GM23248 (cell line): Measurements from ENCODE around the gene IQSEC1. TPM values are rescaled to one million over a fixed set of nuclear protein-coding genes. Genes with fewer than 3 reads are reported as not detected.

Source experiments
- DNase-seq: peaks from one replicate; pipeline ENCODE4 v3.0.0-alpha.2; 2015
- H2AFZ ChIP-seq: fragments of 200-600 bp; sonication (generic); 2 replicates; pipeline ENCODE4 v1.6.1; 2016; ENCODE audit warnings: antibody characterized with exemption
- H3F3A ChIP-seq: fragments of 200-600 bp; sonication (generic); 2 replicates; pipeline ENCODE4 v1.6.1; 2016; ENCODE audit warnings: mild to moderate bottlenecking, antibody characterized with exemption, mixed run types; ENCODE audit not compliant: insufficient read depth
- H3K27ac ChIP-seq: fragments of 200-600 bp; sonication (generic); 2 replicates; pipeline ENCODE4 v1.5.1; 2016; ENCODE audit warnings: mild to moderate bottlenecking
- H3K27me3 ChIP-seq: fragments of 200-600 bp; sonication (generic); replicated peaks from 2 replicates; pipeline ENCODE4 v1.6.1; 2016; ENCODE audit warnings: mild to moderate bottlenecking; ENCODE audit not compliant: insufficient read depth
- H3K36me3 ChIP-seq: fragments of 200-600 bp; sonication (generic); 2 replicates; pipeline ENCODE4 v1.6.1; 2016; ENCODE audit warnings: low read depth, mild to moderate bottlenecking
- H3K4me1 ChIP-seq: fragments of 200-600 bp; sonication (generic); 2 replicates; pipeline ENCODE4 v1.6.1; 2016; ENCODE audit warnings: mild to moderate bottlenecking; ENCODE audit not compliant: insufficient read depth
- H3K4me2 ChIP-seq: fragments of 200-600 bp; sonication (generic); one replicate; pipeline ENCODE4 v1.6.1; 2016; ENCODE audit warnings: mild to moderate bottlenecking; ENCODE audit not compliant: unreplicated experiment
- H3K4me3 ChIP-seq: fragments of 200-600 bp; sonication (generic); 2 replicates; pipeline ENCODE4 v1.5.1; 2016; ENCODE audit warnings: mild to moderate bottlenecking
- H3K79me2 ChIP-seq: fragments of 200-600 bp; sonication (generic); 2 replicates; pipeline ENCODE4 v1.6.1; 2016; ENCODE audit warnings: mild to moderate bottlenecking; ENCODE audit not compliant: insufficient read depth
- H3K9ac ChIP-seq: fragments of 200-600 bp; sonication (generic); 2 replicates; pipeline ENCODE4 v1.6.1; 2016; ENCODE audit warnings: mild to moderate bottlenecking
- H3K9me2 ChIP-seq: fragments of 200-600 bp; sonication (generic); 2 replicates; pipeline ENCODE4 v1.6.1; 2016; ENCODE audit warnings: mixed run types, mild to moderate bottlenecking, moderate library complexity; ENCODE audit not compliant: insufficient read depth
- H3K9me3 ChIP-seq: fragments of 200-600 bp; sonication (generic); one replicate; pipeline ENCODE4 v1.6.1; 2017; ENCODE audit warnings: low read depth
- H4K20me1 ChIP-seq: fragments of 200-600 bp; sonication (generic); 2 replicates; pipeline ENCODE4 v1.6.0; 2016; ENCODE audit not compliant: insufficient read depth
- EZH2 ChIP-seq: fragments of 200-600 bp; sonication (generic); IDR thresholded peaks from 2 replicates; pipeline ENCODE4 v1.6.1; 2018; ENCODE audit warnings: antibody characterized with exemption, mild to moderate bottlenecking; ENCODE audit not compliant: insufficient read depth, poor library complexity, severe bottlenecking
- EZH2phosphoT487 ChIP-seq: fragments of 200-600 bp; sonication (generic); IDR thresholded peaks from 2 replicates; pipeline ENCODE4 v1.6.1; 2018; ENCODE audit warnings: antibody characterized with exemption, moderate library complexity, mild to moderate bottlenecking, low read depth; ENCODE audit not compliant: insufficient read depth
- WGBS, 2 experiments: methylation state at CpG; one replicate each; pipeline ENCODE4 v1.1.6; 2015 to 2017; ENCODE audit warnings: low lambda C conversion rate in 2 of 2, low coverage in 1 of 2; ENCODE audit errors: missing lambda C conversion rate in 2 of 2; 5-methylcytosine and 5-hydroxymethylcytosine counted together
- in situ Hi-C: fragments of 300-500 bp; cut with MboI; formaldehyde crosslinking; loops from 2 replicates; pipeline ENCODE4 v1.15.0; 2020
- polyA plus RNA-seq: library from polyadenylated mRNA; unstranded; fragments of >200 nt; fragmentation: Nextera tagmentation; extraction: Ambion mirVana; gene quantifications from 2 replicates; pipeline ENCODE4 v1.2.1, GENCODE V29; 2016
- total RNA-seq: library from RNA; depleted of rRNA; stranded (reverse); fragments of >200 nt; shearing (Covaris generic); gene quantifications from 2 replicates; pipeline ENCODE4 v1.2.3, GENCODE V29; 2014

Gene IQSEC1
- total and polyA plus RNA-seq, 2 experiments from 2014 or later = 5.1 to 21.6 TPM

DNA sequence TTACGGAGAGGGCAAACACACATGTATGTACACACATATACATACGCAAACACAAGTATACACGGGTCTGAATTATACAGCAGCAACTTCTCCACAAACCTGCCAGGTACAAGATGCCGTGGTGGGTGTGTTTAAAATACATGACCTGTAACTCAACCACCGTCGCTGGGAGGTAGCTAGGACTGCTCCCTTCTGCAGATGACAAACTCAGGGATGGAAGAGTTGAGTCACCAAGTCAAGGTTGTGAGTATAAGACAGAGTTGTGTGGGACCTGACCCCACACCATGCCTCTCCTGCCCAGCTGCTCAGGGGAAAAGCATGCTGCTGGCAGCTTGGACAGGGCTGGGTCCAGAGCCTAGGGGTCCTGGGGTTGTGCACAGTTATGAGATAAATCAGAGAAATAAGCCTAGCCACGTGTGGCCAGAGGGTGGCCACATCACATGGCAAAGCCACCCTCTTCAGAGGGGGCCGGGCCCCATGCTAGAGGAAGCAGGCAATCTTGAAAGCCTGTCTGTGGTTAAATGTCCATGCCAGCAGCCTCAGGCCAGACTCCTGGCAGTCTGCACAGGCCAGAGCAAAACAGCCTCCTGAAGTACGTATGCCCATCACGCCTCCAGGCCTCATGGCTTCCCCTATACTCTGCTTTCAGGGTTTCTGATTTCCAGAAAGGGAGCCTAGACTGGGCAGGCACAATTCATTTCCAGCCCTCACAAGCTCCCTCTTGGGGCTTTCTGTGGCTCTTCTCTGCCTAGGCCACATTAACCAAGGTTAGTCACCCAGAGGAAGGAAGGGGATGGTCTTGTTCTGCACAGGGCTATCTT lies 124.1 kb downstream of the IQSEC1 start:
- H3K9ac ChIP-seq = peak overlapping the region; percentile 77
- no peak overlapping the region for H3K4me3 ChIP-seq
- H3K9me3 ChIP-seq = no peaks in the 10 kb centered on the region
- peaks cover 45% of the 10 kb centered on the region for H3K4me1 ChIP-seq
- peak; percentile 82 for DNase-seq
- H3K79me2 ChIP-seq = peaks cover 59% of the 10 kb centered on the region
- in situ Hi-C loops = no loop called here
- TF ChIP-seq EZH2phosphoT487 = no peak
- no peak for TF ChIP-seq EZH2
- H3K36me3 ChIP-seq = no peaks in the 10 kb centered on the region
- peak overlapping the region; percentile 60 for H3K4me2 ChIP-seq
- H3K27me3 ChIP-seq = no peaks in the 10 kb centered on the region
- no peaks in the 10 kb centered on the region for H4K20me1 ChIP-seq
- H3F3A ChIP-seq = peaks cover 26% of the 10 kb centered on the region
- peak overlapping the region; percentile 89 for H3K27ac ChIP-seq
- H3K9me2 ChIP-seq = no peaks in the 10 kb centered on the region
- 58 to 67% methylated on average over 10 of the region's 10 CpGs for WGBS, 2 experiments
- H2AFZ ChIP-seq = no peak overlapping the region

DNA sequence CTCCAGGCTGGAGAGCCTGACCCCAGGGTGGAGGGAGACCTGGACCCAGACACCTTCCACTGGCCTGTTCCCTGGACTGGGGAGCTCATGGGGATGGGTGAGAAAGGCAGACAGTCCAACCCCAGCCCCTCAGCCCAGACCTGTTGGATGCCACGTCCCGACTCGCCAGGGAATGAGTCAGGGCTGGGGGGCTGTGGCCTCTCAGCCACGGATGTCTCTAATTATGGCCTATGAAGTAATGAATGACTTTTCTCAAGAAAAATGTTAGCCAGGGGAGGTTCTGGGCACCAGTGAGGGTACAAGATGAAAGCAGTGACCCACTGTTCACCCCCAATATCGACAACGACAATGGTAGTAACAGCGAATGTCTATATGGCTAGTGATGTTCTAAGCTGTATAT lies 124.9 kb downstream of the IQSEC1 start:
- H3K9ac ChIP-seq = peak overlapping the region; percentile 77
- no peak overlapping the region for H2AFZ ChIP-seq
- WGBS, 2 experiments = 5 to 7% methylated on average over 7 of the region's 7 CpGs
- H3K79me2 ChIP-seq = peaks cover 53% of the 10 kb centered on the region
- in situ Hi-C loops = no loop called here
- H3K9me2 ChIP-seq = no peaks in the 10 kb centered on the region
- H3K36me3 ChIP-seq = no peaks in the 10 kb centered on the region
- peaks cover 45% of the 10 kb centered on the region for H3K4me1 ChIP-seq
- no peaks in the 10 kb centered on the region for H3K27me3 ChIP-seq
- H3K9me3 ChIP-seq = no peaks in the 10 kb centered on the region
- TF ChIP-seq EZH2 = no peak
- no peak for TF ChIP-seq EZH2phosphoT487
- peak overlapping the region; percentile 60 for H3K4me2 ChIP-seq
- peak; percentile 85 for DNase-seq
- H3K4me3 ChIP-seq = no peak overlapping the region
- H4K20me1 ChIP-seq = no peaks in the 10 kb centered on the region
- H3K27ac ChIP-seq = peak overlapping the region; percentile 89
- peaks cover 26% of the 10 kb centered on the region for H3F3A ChIP-seq

DNA sequence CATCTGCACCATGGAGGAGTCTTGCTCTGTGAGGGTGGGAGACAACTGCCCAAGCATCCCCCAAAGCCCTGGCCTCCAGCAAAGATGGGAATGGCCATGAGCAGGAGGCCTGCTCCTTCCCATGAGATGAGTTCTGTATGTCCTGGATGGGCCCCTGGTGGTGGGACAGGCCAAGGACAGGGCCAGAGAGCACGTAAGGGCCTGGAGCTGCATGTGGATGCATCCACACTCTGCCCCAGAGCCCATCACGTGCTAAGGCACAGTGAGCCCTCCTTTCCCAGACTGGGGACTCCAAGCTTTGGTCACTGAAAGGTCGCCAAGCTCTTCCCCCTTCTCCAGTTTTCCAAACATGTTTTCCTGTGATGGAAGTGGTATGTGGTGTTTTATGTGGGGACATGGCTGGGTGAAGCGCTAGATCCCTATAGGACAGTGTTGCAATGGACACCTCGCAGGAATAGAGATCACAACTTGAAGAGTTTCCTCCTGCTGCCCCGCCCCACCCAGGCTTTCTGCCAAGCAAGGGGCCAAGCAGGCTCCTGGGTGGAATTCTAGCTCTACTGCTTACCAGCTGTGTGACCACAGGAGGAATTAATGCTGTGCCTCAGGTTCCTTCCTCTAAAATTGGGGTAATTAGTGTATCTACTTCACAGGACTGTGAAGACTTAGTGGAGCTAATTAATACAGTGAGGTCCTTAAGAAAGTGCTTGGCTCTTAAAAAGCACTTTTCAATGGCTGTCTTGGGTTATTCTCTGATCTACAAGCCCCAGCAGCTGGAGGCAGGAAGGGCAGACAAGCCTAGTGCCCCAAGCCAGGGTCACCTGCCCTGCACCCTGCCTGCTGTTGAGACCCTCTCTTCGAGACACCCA lies 125.5 kb downstream of the IQSEC1 start:
- Histone ChIP-seq H3K79me2 (peaks cover 46% of the 10 kb centered on the region), H3K4me2 (peak overlapping the region; percentile 60), H3K27me3 (no peaks in the 10 kb centered on the region), H3K4me1 (peaks cover 45% of the 10 kb centered on the region), H3K9me3 (no peaks in the 10 kb centered on the region), H3K9ac (peak overlapping the region; percentile 77), H3K27ac (peak overlapping the region; percentile 89), H3K4me3 (no peak overlapping the region), H3K9me2 (no peaks in the 10 kb centered on the region), H3K36me3 (no peaks in the 10 kb centered on the region), H2AFZ (no peak overlapping the region), H4K20me1 (no peaks in the 10 kb centered on the region), H3F3A (peaks cover 26% of the 10 kb centered on the region)
- in situ Hi-C loops = no loop called here
- 45 to 52% methylated on average over 7 of the region's 7 CpGs for WGBS, 2 experiments
- peak; percentile 79 for DNase-seq
- TF ChIP-seq EZH2phosphoT487 = no peak
- no peak for TF ChIP-seq EZH2

DNA sequence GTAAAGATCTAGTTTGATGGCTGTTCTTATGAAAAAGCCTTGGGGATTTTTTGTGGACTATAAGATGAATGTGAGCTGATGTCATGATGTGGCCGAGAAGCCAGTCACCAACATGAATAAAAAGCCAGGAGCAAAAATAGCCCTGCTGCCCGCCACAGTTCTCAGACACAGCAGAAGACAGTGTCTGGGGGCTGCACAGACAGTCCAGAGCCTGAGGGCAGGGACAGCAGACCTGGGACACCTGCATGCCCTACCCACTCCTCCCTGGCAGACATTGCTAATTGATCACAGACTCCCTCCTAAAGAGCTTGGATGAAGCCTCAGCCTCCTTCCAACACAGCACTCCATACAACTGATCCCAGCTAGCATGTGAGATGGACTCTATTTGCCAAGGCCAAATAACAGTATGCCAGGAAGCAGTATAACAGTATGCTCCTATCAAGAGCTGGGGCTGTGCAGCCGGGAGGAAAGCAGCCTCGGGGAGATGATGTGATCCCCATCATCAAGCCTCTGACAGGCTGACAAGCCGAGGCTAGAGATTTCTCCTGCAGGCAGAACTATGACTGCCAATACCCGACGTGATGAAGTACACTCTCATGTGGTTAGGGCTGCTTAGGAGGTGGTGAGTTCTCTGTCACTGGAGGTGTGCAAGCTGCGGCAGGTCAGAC lies 126.4 kb downstream of the IQSEC1 start:
- Histone ChIP-seq H4K20me1 (no peaks in the 10 kb centered on the region), H3K4me2 (no peak overlapping the region), H3K4me1 (peaks cover 45% of the 10 kb centered on the region), H3K4me3 (no peak overlapping the region), H3K9ac (0 out of 2 replicates have a peak overlapping the region, but pooled peaks have one; percentile 15), H3K79me2 (peaks cover 38% of the 10 kb centered on the region), H3K9me3 (no peaks in the 10 kb centered on the region), H3F3A (peaks cover 26% of the 10 kb centered on the region), H2AFZ (no peak overlapping the region), H3K36me3 (no peaks in the 10 kb centered on the region), H3K27ac (peak overlapping the region; percentile 89), H3K27me3 (no peaks in the 10 kb centered on the region), H3K9me2 (no peaks in the 10 kb centered on the region)
- WGBS, 2 experiments = 24 to 34% methylated on average over 8 of the region's 8 CpGs
- no peak for TF ChIP-seq EZH2phosphoT487
- no peak for TF ChIP-seq EZH2
- peak; percentile 70 for DNase-seq
- in situ Hi-C loops = no loop called here
